OCI-LY3 (cell line): Measurements from ENCODE around the gene SPP2.

Experiments used
- H2AFZ ChIP-seq: fragments of 200-600, 300-600 bp; shearing (Covaris generic); 2 replicates; pipeline ENCODE4 v1.6.0; 2014; ENCODE audit warnings: antibody characterized with exemption, low read depth, low read length
- H3K27ac ChIP-seq: fragments of 200-600, 300-600 bp; sonication (generic); 2 replicates; pipeline ENCODE4 v1.5.1; 2014; ENCODE audit warnings: mild to moderate bottlenecking, low read length, moderate library complexity, mixed read lengths
- H3K27me3 ChIP-seq: fragments of 200-600, 300-600 bp; sonication (generic); 2 replicates; pipeline ENCODE4 v1.6.1; 2014; ENCODE audit warnings: low read depth, low read length, mixed read lengths
- H3K36me3 ChIP-seq: fragments of 200-600, 300-600 bp; sonication (generic); replicated peaks from 2 replicates; pipeline ENCODE3; 2014; ENCODE audit warnings: low read depth, low read length, mixed read lengths
- H3K4me1 ChIP-seq: fragments of 300-600, 200-600 bp; sonication (generic); 2 replicates; pipeline ENCODE4 v1.6.1; 2014; ENCODE audit warnings: low read length, mixed read lengths
- H3K4me2 ChIP-seq: fragments of 200-600, 300-600 bp; sonication (generic); 2 replicates; pipeline ENCODE4 v1.6.1; 2014; ENCODE audit warnings: low read length, mixed read lengths
- H3K4me3 ChIP-seq: fragments of 300-600, 200-600 bp; sonication (generic); 2 replicates; pipeline ENCODE4 v1.5.1; 2014; ENCODE audit warnings: antibody characterized with exemption, mild to moderate bottlenecking, low read length, moderate library complexity
- H3K79me2 ChIP-seq: fragments of 300-600, 200-600 bp; shearing (Covaris generic); 2 replicates; pipeline ENCODE4 v1.6.1; 2014; ENCODE audit warnings: mild to moderate bottlenecking, low read length, mixed read lengths
- H3K9ac ChIP-seq: fragments of 300-600, 200-600 bp; shearing (Covaris generic); 2 replicates; pipeline ENCODE4 v1.6.0; 2014; ENCODE audit warnings: mild to moderate bottlenecking, low read length, moderate library complexity
- H3K9me3 ChIP-seq: fragments of 200-600, 300-600 bp; shearing (Covaris generic); 2 replicates; pipeline ENCODE4 v1.6.1; 2014; ENCODE audit warnings: low read length, mixed read lengths; ENCODE audit not compliant: insufficient read depth
- H4K20me1 ChIP-seq: fragments of 200-600, 300-600 bp; sonication (generic); 2 replicates; pipeline ENCODE4 v1.6.1; 2016; ENCODE audit warnings: low read length, mixed read lengths; ENCODE audit not compliant: insufficient read depth
- CTCF ChIP-seq: fragments of 200-600, 300-600 bp; sonication (generic); IDR thresholded peaks from 2 replicates; pipeline ENCODE4 v1.5.1; 2014; ENCODE audit warnings: antibody characterized with exemption, low read length, low read depth
- EZH2phosphoT487 ChIP-seq: fragments of 200-600 bp; shearing (Covaris generic); IDR thresholded peaks from 2 replicates; pipeline ENCODE4 v1.6.1; 2018; ENCODE audit warnings: antibody characterized with exemption, mixed run types, low read depth

SPP2 gene

GRCh38 chr2:234015861-234016260 lies 34.6 kb upstream of the SPP2 start:
- 0 out of 2 replicates have a peak, but pooled peaks cover 4% of the 10 kb centered on the region for H3K27me3 ChIP-seq
- H3K4me1 ChIP-seq = no peaks in the 10 kb centered on the region
- H2AFZ ChIP-seq = no peak overlapping the region
- H3K4me2 ChIP-seq = no peak overlapping the region
- no peak overlapping the region for H3K4me3 ChIP-seq
- no peaks in the 10 kb centered on the region for H4K20me1 ChIP-seq
- TF ChIP-seq CTCF = no peak
- no peak for TF ChIP-seq EZH2phosphoT487
- no peaks in the 10 kb centered on the region for H3K79me2 ChIP-seq
- no peaks in the 10 kb centered on the region for H3K36me3 ChIP-seq
- no peak overlapping the region for H3K27ac ChIP-seq
- H3K9ac ChIP-seq = no peak overlapping the region
- no peaks in the 10 kb centered on the region for H3K9me3 ChIP-seq

GRCh38 chr2:234019896-234020295 lies 30.6 kb upstream of the SPP2 start:
- Histone ChIP-seq H3K36me3 (no peaks in the 10 kb centered on the region), H3K27me3 (0 out of 2 replicates have a peak, but pooled peaks cover 4% of the 10 kb centered on the region), H4K20me1 (no peaks in the 10 kb centered on the region), H2AFZ (no peak overlapping the region), H3K4me3 (no peak overlapping the region), H3K9me3 (no peaks in the 10 kb centered on the region), H3K27ac (no peak overlapping the region), H3K79me2 (no peaks in the 10 kb centered on the region), H3K4me1 (no peaks in the 10 kb centered on the region; the same call in 1 of the 2 replicates), H3K9ac (no peak overlapping the region), H3K4me2 (no peak overlapping the region)
- TF ChIP-seq EZH2phosphoT487 (no peak), CTCF (no peak)

GRCh38 chr2:234020332-234020731 lies 30.2 kb upstream of the SPP2 start:
- Histone ChIP-seq H3K27me3 (0 out of 2 replicates have a peak, but pooled peaks cover 4% of the 10 kb centered on the region), H3K9me3 (no peaks in the 10 kb centered on the region), H3K4me2 (no peak overlapping the region), H2AFZ (no peak overlapping the region), H3K4me3 (no peak overlapping the region), H3K36me3 (no peaks in the 10 kb centered on the region), H3K27ac (no peak overlapping the region), H3K9ac (no peak overlapping the region), H3K4me1 (peaks cover 4% of the 10 kb centered on the region), H3K79me2 (no peaks in the 10 kb centered on the region), H4K20me1 (no peaks in the 10 kb centered on the region)
- no peak for TF ChIP-seq EZH2phosphoT487

- Histone ChIP-seq H3K9me3 (no peaks in the 10 kb centered on the region), H3K79me2 (no peaks in the 10 kb centered on the region), H3K9ac (no peak overlapping the region), H3K4me2 (no peak overlapping the region), H4K20me1 (no peaks in the 10 kb centered on the region), H3K36me3 (no peaks in the 10 kb centered on the region), H3K27ac (no peak overlapping the region), H3K4me3 (no peak overlapping the region), H3K27me3 (peaks cover 9% of the 10 kb centered on the region; the same call in 1 of the 2 replicates), H2AFZ (no peak overlapping the region), H3K4me1 (peaks cover 12% of the 10 kb centered on the region)
- TF ChIP-seq CTCF (no peak), EZH2phosphoT487 (no peak)
Measured at GRCh38 chr2:234022424-234022823, 28.1 kb upstream of the SPP2 start.
